Mucosa of stomach (tissue), 1 donor: ENCODE data around the gene PPIL3.

Experiments used
- H3K27me3 ChIP-seq: one replicate; pipeline ENCODE4 v1.7.0; 2013; ENCODE audit warnings: mild to moderate bottlenecking, low read length; ENCODE audit not compliant: control insufficient read depth, insufficient read depth
- H3K36me3 ChIP-seq: one replicate; pipeline ENCODE4 v1.7.0; 2013; ENCODE audit warnings: low read length; ENCODE audit not compliant: control insufficient read depth, insufficient read depth
- H3K4me1 ChIP-seq: one replicate; pipeline ENCODE4 v1.7.0; 2013; ENCODE audit warnings: mild to moderate bottlenecking, low read length; ENCODE audit not compliant: control insufficient read depth, insufficient read depth
- H3K4me3 ChIP-seq: one replicate; pipeline ENCODE4 v1.7.0; 2013; ENCODE audit warnings: low read length
- H3K9ac ChIP-seq: one replicate; pipeline ENCODE4 v1.7.0; 2013; ENCODE audit warnings: mild to moderate bottlenecking, low read length, moderate library complexity
- H3K9me3 ChIP-seq: one replicate; pipeline ENCODE4 v1.7.0; 2013; ENCODE audit warnings: mild to moderate bottlenecking, low read length, moderate library complexity; ENCODE audit not compliant: control insufficient read depth
- donor health status: Pancreatic carcinoma.

PPIL3 gene

GRCh38 chr2:200828104-200828503 is 60.8 kb downstream of the PPIL3 start:
- Histone ChIP-seq H3K9ac (no peak overlapping the region), H3K36me3 (no peaks in the 10 kb centered on the region), H3K4me1 (no peaks in the 10 kb centered on the region), H3K4me3 (no peak overlapping the region), H3K9me3 (no peaks in the 10 kb centered on the region), H3K27me3 (no peaks in the 10 kb centered on the region)

GRCh38 chr2:200821686-200822245 is 67.1 kb downstream of the PPIL3 start:
- no peak overlapping the region for H3K9ac ChIP-seq
- H3K36me3 ChIP-seq = peaks cover 13% of the 10 kb centered on the region
- no peaks in the 10 kb centered on the region for H3K27me3 ChIP-seq
- H3K9me3 ChIP-seq = no peaks in the 10 kb centered on the region
- no peaks in the 10 kb centered on the region for H3K4me1 ChIP-seq
- H3K4me3 ChIP-seq = no peak overlapping the region
